Heart left ventricle (tissue), 13 donors: ENCODE results near the gene PPP4R2.

Source experiments
- CTCF ChIP-seq, 12 donors: fragments of 200-600 bp; sonication (generic) in 4 of 12; IDR thresholded peaks; one replicate each; pipeline versions ENCODE4 v1.5.0 to v1.8.0; 2018 to 2022; ENCODE audit warnings: antibody characterized with exemption in 12 of 12, mild to moderate bottlenecking in 5 of 12
- POLR2A ChIP-seq, 2 donors: fragments of 450-650 bp; IDR thresholded peaks; one replicate each; pipeline ENCODE4 v1.6.1; 2017; ENCODE audit warnings: antibody characterized with exemption in 2 of 2, mild to moderate bottlenecking in 2 of 2, moderate library complexity in 2 of 2
- donor health status: ischemic (EF 13 %, LVEDD 7.1; RV severe dilation, severe dysfunction).
- donor health status: DM: no; HTN: yes; CAD: no.
- donor health status: DM: no; HTN: no; CAD: no.
- donor health status: ischemic (EF 25% LVEDD 6.9; RV normal size, moderate dysfunction).
- donor health status: ischemic (EF 25% LVEDD 5.7; RV mildly dilated, moderate dysfunction).
- donor health status: ischemic (EF 35%, LVEDD 5.7; RV mildly dilated, moderate dysfunction).
- donor health status: nonischemic (EF 11% LVEDD 7.7; RV severe dilation, severe dysfunction).
- donor health status: DM: yes; HTN: yes; CAD: no.
- donor health status: PGD.
- donor health status: ischemic (EF 29% LVEDD 5.4; RV normal size, mild dysfunction).
- donor health status: nonischemic (EF 23%, LVEDD 6.1; RV moderate dilation, normal function).

- TF ChIP-seq CTCF (IDR thresholded peaks at IDR 0.05) (no peak), POLR2A (IDR thresholded peaks at IDR 0.05) (no peak)
Measured at GRCh38 chr3:73114711-73115110, 118.1 kb downstream of the PPP4R2 start.
